ENCODE data around the gene ACHE.
"Not testable (repeated sequence)": the region's sequence is repeated elsewhere in the genome, so short reads cannot be mapped to it uniquely, and the experiment has no call there.

ACHE gene

DNA sequence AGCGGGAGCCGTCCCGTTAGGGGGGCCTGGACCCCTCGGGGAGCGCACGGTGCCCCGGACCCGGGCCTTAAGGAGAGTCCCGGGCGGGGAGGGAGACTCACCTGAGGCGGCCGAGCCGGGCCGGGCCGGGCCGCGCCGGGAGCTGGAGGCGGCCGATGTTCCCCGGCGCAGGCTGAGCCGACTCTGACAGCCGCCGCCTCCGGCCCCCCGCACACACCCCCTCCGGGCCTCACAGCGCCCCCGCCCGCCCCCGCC is at the start of gene ACHE:
Gene ACHE, minus strand, starts transcription at position 188 of the 255 bp plus-strand sequence. CDS start 1,656 bp downstream, outside the sequence.
- Histone ChIP-seq H3K4me1 (ENCODE audit: control insufficient read depth, insufficient read depth, low read length) (peaks cover 6% of the 10 kb centered on the region; the same call in 1 of the 2 replicates), H3K27me3 (ENCODE audit: control insufficient read depth, insufficient read depth, low read length) (peaks cover 15% of the 10 kb centered on the region), H3K4me3 (ENCODE audit: low read depth, low read length) (peak within 1 kb of the TSS; percentile 62), H3K9ac (ENCODE audit: low read depth, low read length) (no peak within 1 kb of the TSS), H3K9me3 (ENCODE audit: control insufficient read depth, insufficient read depth, low read length) (no peaks in the 10 kb centered on the region), H3K27ac (ENCODE audit: low read depth, low read length) (no peak within 1 kb of the TSS), H3K36me3 (ENCODE audit: control insufficient read depth, insufficient read depth, low read length) (no peaks in the 10 kb centered on the region)

- H3K27ac ChIP-seq (ENCODE audit: low read depth, low read length): peak overlapping the region; percentile 60
- H3K27me3 ChIP-seq (ENCODE audit: control insufficient read depth, insufficient read depth, low read length): no peaks in the 10 kb centered on the region
- no peak overlapping the region for H3K4me3 ChIP-seq (ENCODE audit: low read depth, low read length)
- peaks cover 16% of the 10 kb centered on the region for H3K4me1 ChIP-seq (ENCODE audit: control insufficient read depth, insufficient read depth, low read length)
- H3K9ac ChIP-seq (ENCODE audit: low read depth, low read length): no peak overlapping the region
- H3K36me3 ChIP-seq (ENCODE audit: control insufficient read depth, insufficient read depth, low read length): no peaks in the 10 kb centered on the region
- no peaks in the 10 kb centered on the region for H3K9me3 ChIP-seq (ENCODE audit: control insufficient read depth, insufficient read depth, low read length)
These were observed 48.5 kb upstream of the ACHE start for GRCh38 chr7:100944138-100944537.

DNA sequence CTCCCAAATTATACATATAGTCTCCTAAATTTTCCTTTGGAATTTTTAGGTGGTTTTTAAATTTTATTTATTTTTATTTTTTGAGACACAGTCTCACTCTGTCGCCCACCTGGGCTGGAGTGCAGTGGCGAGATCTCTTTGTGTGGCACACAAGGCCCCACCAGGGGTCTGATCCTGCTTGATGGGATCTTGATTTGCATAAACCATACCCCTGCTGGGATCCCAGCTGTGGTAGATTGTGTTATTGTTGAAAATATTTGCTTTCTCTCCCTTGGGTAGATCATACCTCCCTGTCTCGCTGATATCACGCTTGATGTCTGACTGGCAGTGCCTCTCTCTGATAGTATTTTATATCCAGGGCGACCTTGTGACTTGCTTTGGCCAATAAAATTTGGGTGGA is 48.0 kb upstream of the ACHE start:
- Histone ChIP-seq H3K4me1 (ENCODE audit: control insufficient read depth, insufficient read depth, low read length) (peaks cover 14% of the 10 kb centered on the region), H3K27ac (ENCODE audit: low read depth, low read length) (peak overlapping the region; percentile 66), H3K27me3 (ENCODE audit: control insufficient read depth, insufficient read depth, low read length) (no peaks in the 10 kb centered on the region), H3K4me3 (ENCODE audit: low read depth, low read length) (no peak overlapping the region), H3K36me3 (ENCODE audit: control insufficient read depth, insufficient read depth, low read length) (no peaks in the 10 kb centered on the region), H3K9me3 (ENCODE audit: control insufficient read depth, insufficient read depth, low read length) (no peaks in the 10 kb centered on the region), H3K9ac (ENCODE audit: low read depth, low read length) (no peak overlapping the region)

DNA sequence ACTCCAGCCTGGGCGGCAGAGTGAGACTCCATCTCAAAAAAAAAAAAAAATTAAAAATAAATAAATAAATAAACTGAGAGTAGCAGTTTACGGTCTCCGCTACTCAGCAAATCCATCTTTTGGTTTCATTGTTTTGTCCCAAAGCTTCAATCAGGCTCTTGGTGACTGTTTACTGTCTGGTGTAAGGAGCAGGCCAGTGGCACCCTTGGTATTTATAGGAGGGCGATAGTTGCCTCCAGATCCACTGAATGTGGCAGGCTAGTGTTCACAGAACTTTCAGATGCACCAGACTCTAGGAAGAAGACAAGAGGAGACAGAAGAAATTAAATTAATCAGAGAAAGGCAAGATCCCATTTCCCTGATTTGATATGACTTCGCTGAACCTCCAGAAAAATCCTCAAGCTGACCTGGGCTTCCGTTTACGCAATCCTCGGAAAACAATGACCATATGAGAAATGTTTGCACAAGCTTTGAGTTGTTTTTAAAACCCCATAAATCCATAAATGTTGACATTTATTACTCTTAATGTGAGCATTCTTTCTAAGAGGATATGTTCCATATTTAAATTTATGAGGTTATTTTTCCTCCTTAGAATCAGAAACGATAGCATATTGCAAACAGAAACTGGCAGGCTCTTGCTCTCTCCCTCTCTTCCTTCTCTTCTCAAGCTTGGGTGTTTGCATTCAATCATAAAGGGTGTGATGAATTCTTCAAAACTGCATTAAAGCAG is 46.5 kb upstream of the ACHE start:
- no peaks in the 10 kb centered on the region for H3K27me3 ChIP-seq (ENCODE audit: control insufficient read depth, insufficient read depth, low read length)
- no peaks in the 10 kb centered on the region for H3K36me3 ChIP-seq (ENCODE audit: control insufficient read depth, insufficient read depth, low read length)
- no peak overlapping the region for H3K9ac ChIP-seq (ENCODE audit: low read depth, low read length)
- no peak overlapping the region for H3K4me3 ChIP-seq (ENCODE audit: low read depth, low read length)
- no peak overlapping the region for H3K27ac ChIP-seq (ENCODE audit: low read depth, low read length)
- H3K9me3 ChIP-seq (ENCODE audit: control insufficient read depth, insufficient read depth, low read length): no peaks in the 10 kb centered on the region
- peaks cover 14% of the 10 kb centered on the region for H3K4me1 ChIP-seq (ENCODE audit: control insufficient read depth, insufficient read depth, low read length)

- H3K4me1 ChIP-seq (ENCODE audit: control insufficient read depth, insufficient read depth, low read length); H3K27ac ChIP-seq (ENCODE audit: low read depth, low read length); H3K9ac ChIP-seq (ENCODE audit: low read depth, low read length); H3K4me3 ChIP-seq (ENCODE audit: low read depth, low read length); H3K27me3 ChIP-seq (ENCODE audit: control insufficient read depth, insufficient read depth, low read length); H3K36me3 ChIP-seq (ENCODE audit: control insufficient read depth, insufficient read depth, low read length): not testable (repeated sequence)
- H3K9me3 ChIP-seq (ENCODE audit: control insufficient read depth, insufficient read depth, low read length): peaks cover 15% of the 10 kb centered on the region
These were observed 40.5 kb upstream of the ACHE start for GRCh38 chr7:100936167-100936566.

- not testable (repeated sequence) for H3K27me3 ChIP-seq (ENCODE audit: control insufficient read depth, insufficient read depth, low read length); H3K36me3 ChIP-seq (ENCODE audit: control insufficient read depth, insufficient read depth, low read length); H3K4me3 ChIP-seq (ENCODE audit: low read depth, low read length); H3K4me1 ChIP-seq (ENCODE audit: control insufficient read depth, insufficient read depth, low read length); H3K27ac ChIP-seq (ENCODE audit: low read depth, low read length); H3K9ac ChIP-seq (ENCODE audit: low read depth, low read length)
- H3K9me3 ChIP-seq (ENCODE audit: control insufficient read depth, insufficient read depth, low read length): peaks cover 15% of the 10 kb centered on the region
These were observed 39.7 kb upstream of the ACHE start for GRCh38 chr7:100935381-100935780.

- no peak overlapping the region for H3K9ac ChIP-seq (ENCODE audit: low read depth, low read length)
- peaks cover 12% of the 10 kb centered on the region for H3K4me1 ChIP-seq (ENCODE audit: control insufficient read depth, insufficient read depth, low read length)
- no peaks in the 10 kb centered on the region for H3K27me3 ChIP-seq (ENCODE audit: control insufficient read depth, insufficient read depth, low read length)
- no peaks in the 10 kb centered on the region for H3K36me3 ChIP-seq (ENCODE audit: control insufficient read depth, insufficient read depth, low read length)
- H3K4me3 ChIP-seq (ENCODE audit: low read depth, low read length): no peak overlapping the region
- no peak overlapping the region for H3K27ac ChIP-seq (ENCODE audit: low read depth, low read length)
- H3K9me3 ChIP-seq (ENCODE audit: control insufficient read depth, insufficient read depth, low read length): peaks cover 15% of the 10 kb centered on the region
These were observed 38.0 kb upstream of the ACHE start for GRCh38 chr7:100933734-100934133.

GRCh38 chr7:100929808-100930174 is 34.1 kb upstream of the ACHE start:
- Histone ChIP-seq H3K4me3 (ENCODE audit: low read depth, low read length) (no peak overlapping the region), H3K36me3 (ENCODE audit: control insufficient read depth, insufficient read depth, low read length) (no peaks in the 10 kb centered on the region), H3K9me3 (ENCODE audit: control insufficient read depth, insufficient read depth, low read length) (peaks cover 9% of the 10 kb centered on the region), H3K27ac (ENCODE audit: low read depth, low read length) (peak overlapping the region; percentile 93), H3K9ac (ENCODE audit: low read depth, low read length) (peak overlapping the region; percentile 10; the same call in 1 of the 2 replicates), H3K4me1 (ENCODE audit: control insufficient read depth, insufficient read depth, low read length) (peaks cover 24% of the 10 kb centered on the region), H3K27me3 (ENCODE audit: control insufficient read depth, insufficient read depth, low read length) (no peaks in the 10 kb centered on the region)

DNA sequence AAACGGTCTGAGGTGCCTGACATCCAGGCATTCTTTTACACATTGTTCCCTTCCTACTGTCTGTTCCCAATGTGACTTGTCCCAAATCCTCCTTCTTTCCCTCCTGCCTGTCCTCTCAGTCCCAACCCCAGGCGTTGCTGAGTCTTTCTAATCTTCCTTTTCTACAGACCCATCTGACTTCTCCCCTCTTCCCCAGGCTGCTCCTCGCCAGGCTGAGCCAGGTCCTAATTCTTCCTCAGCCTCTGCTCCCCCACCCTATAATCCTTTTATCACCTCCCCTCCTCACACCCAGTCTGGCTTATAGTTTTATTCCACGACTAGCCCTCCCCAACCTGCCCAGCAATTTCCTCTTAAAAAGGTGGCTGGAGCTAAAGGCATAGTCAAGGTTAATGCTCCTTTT is 27.9 kb upstream of the ACHE start:
- H3K27ac ChIP-seq (ENCODE audit: low read depth, low read length); H3K9ac ChIP-seq (ENCODE audit: low read depth, low read length); H3K9me3 ChIP-seq (ENCODE audit: control insufficient read depth, insufficient read depth, low read length); H3K36me3 ChIP-seq (ENCODE audit: control insufficient read depth, insufficient read depth, low read length); H3K27me3 ChIP-seq (ENCODE audit: control insufficient read depth, insufficient read depth, low read length); H3K4me3 ChIP-seq (ENCODE audit: low read depth, low read length): not testable (repeated sequence)
- H3K4me1 ChIP-seq (ENCODE audit: control insufficient read depth, insufficient read depth, low read length): peaks cover 12% of the 10 kb centered on the region; the same call in 1 of the 2 replicates

- no peaks in the 10 kb centered on the region for H3K27me3 ChIP-seq (ENCODE audit: control insufficient read depth, insufficient read depth, low read length)
- H3K4me3 ChIP-seq (ENCODE audit: low read depth, low read length): no peak overlapping the region
- H3K9ac ChIP-seq (ENCODE audit: low read depth, low read length): no peak overlapping the region
- H3K9me3 ChIP-seq (ENCODE audit: control insufficient read depth, insufficient read depth, low read length): no peaks in the 10 kb centered on the region
- H3K4me1 ChIP-seq (ENCODE audit: control insufficient read depth, insufficient read depth, low read length): no peaks in the 10 kb centered on the region
- H3K36me3 ChIP-seq (ENCODE audit: control insufficient read depth, insufficient read depth, low read length): no peaks in the 10 kb centered on the region
- no peak overlapping the region for H3K27ac ChIP-seq (ENCODE audit: low read depth, low read length)
These were observed 25.4 kb upstream of the ACHE start for GRCh38 chr7:100921039-100921438.

DNA sequence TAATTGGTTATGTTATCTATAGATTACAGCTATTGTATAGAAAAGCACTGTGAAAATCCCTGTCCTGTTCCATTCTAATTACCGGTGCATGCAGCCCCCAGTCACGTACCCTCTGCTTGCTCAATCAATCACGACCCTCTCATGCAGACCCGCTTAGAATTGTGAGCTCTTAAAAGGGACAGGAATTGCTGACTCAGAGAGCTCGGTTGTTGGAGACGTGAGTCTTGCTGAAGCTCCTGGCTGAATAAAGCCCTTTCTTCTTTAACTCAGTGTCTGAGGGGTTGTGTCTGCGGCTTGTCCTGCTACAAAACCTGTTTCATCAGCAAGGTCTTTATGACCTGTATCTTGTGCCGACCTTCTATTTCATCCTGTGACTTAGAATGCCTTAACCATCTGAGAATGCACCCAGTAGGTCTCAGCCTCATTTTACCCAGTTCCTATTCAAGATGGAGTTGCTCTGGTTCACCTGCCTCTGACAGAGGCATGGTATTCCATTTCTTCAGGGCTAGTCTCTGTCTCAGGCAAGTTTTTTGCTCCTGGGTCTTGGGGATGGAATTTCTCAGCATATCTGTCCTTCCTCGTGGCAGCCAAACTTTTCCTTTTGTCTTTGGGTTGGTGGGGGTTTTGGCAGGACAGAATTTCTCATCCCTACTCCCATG is 24.2 kb upstream of the ACHE start:
- not testable (repeated sequence) for H3K9me3 ChIP-seq (ENCODE audit: control insufficient read depth, insufficient read depth, low read length); H3K9ac ChIP-seq (ENCODE audit: low read depth, low read length); H3K36me3 ChIP-seq (ENCODE audit: control insufficient read depth, insufficient read depth, low read length); H3K4me3 ChIP-seq (ENCODE audit: low read depth, low read length); H3K27me3 ChIP-seq (ENCODE audit: control insufficient read depth, insufficient read depth, low read length); H3K4me1 ChIP-seq (ENCODE audit: control insufficient read depth, insufficient read depth, low read length); H3K27ac ChIP-seq (ENCODE audit: low read depth, low read length)
